ENCODE measurements around the gene ASTN2.

The ASTN2 gene

GRCh38 chr9:116705531-116705930, 709.3 kb downstream of the ASTN2 start:
- Histone ChIP-seq H3K79me2 (ENCODE audit: control insufficient read depth, low read length) (no peaks in the 10 kb centered on the region), H3K4me3 (ENCODE audit: low read length) (no peak overlapping the region), H3K36me3 (ENCODE audit: control insufficient read depth, low read length) (peaks cover 17% of the 10 kb centered on the region), H3K27me3 (ENCODE audit: control insufficient read depth, low read length) (no peaks in the 10 kb centered on the region), H3K9me3 (ENCODE audit: control insufficient read depth, insufficient read depth, low read length) (no peaks in the 10 kb centered on the region), H3K9me2 (replicated peaks; ENCODE audit: control insufficient read depth, low read length) (no peaks in the 10 kb centered on the region), H3K4me2 (ENCODE audit: low read length) (no peak overlapping the region), H3F3A (ENCODE audit: control insufficient read depth, insufficient read depth) (no peaks in the 10 kb centered on the region), H4K20me1 (ENCODE audit: control insufficient read depth, insufficient read depth, low read depth, low read length) (no peaks in the 10 kb centered on the region), H3K4me1 (ENCODE audit: control insufficient read depth, low read length) (no peaks in the 10 kb centered on the region), H3K27ac (ENCODE audit: low read depth, low read length) (no peak overlapping the region)
- TF ChIP-seq CTCF (IDR thresholded peaks at IDR 0.05; ENCODE audit: low read depth, low read length, poor library complexity, severe bottlenecking) = no peak
- TF ChIP-seq EZH2phosphoT487 (IDR thresholded peaks at IDR 0.05; ENCODE audit: borderline replicate concordance, low read length) = no peak

GRCh38 chr9:116704470-116704869, 710.4 kb downstream of the ASTN2 start:
- Histone ChIP-seq H3K79me2 (ENCODE audit: control insufficient read depth, low read length) (no peaks in the 10 kb centered on the region), H3F3A (ENCODE audit: control insufficient read depth, insufficient read depth) (no peaks in the 10 kb centered on the region), H3K9me3 (ENCODE audit: control insufficient read depth, insufficient read depth, low read length) (no peaks in the 10 kb centered on the region), H4K20me1 (ENCODE audit: control insufficient read depth, insufficient read depth, low read depth, low read length) (no peaks in the 10 kb centered on the region), H3K4me1 (ENCODE audit: control insufficient read depth, low read length) (no peaks in the 10 kb centered on the region), H3K4me3 (ENCODE audit: low read length) (no peak overlapping the region), H3K27me3 (ENCODE audit: control insufficient read depth, low read length) (no peaks in the 10 kb centered on the region), H3K9me2 (replicated peaks; ENCODE audit: control insufficient read depth, low read length) (no peaks in the 10 kb centered on the region), H3K36me3 (ENCODE audit: control insufficient read depth, low read length) (peaks cover 28% of the 10 kb centered on the region), H3K27ac (ENCODE audit: low read depth, low read length) (no peak overlapping the region), H3K4me2 (ENCODE audit: low read length) (no peak overlapping the region)
- TF ChIP-seq EZH2phosphoT487 (IDR thresholded peaks at IDR 0.05; ENCODE audit: borderline replicate concordance, low read length) (no peak), CTCF (IDR thresholded peaks at IDR 0.05; ENCODE audit: low read depth, low read length, poor library complexity, severe bottlenecking) (no peak)

GRCh38 chr9:116703634-116704033, 711.2 kb downstream of the ASTN2 start:
- no peaks in the 10 kb centered on the region for H3K27me3 ChIP-seq (ENCODE audit: control insufficient read depth, low read length)
- TF ChIP-seq EZH2phosphoT487 (IDR thresholded peaks at IDR 0.05; ENCODE audit: borderline replicate concordance, low read length) (no peak), CTCF (IDR thresholded peaks at IDR 0.05; ENCODE audit: low read depth, low read length, poor library complexity, severe bottlenecking) (no peak)
- H3F3A ChIP-seq (ENCODE audit: control insufficient read depth, insufficient read depth) = no peaks in the 10 kb centered on the region
- no peaks in the 10 kb centered on the region for H3K79me2 ChIP-seq (ENCODE audit: control insufficient read depth, low read length)
- H3K27ac ChIP-seq (ENCODE audit: low read depth, low read length) = no peak overlapping the region
- H3K4me2 ChIP-seq (ENCODE audit: low read length) = no peak overlapping the region
- H3K4me1 ChIP-seq (ENCODE audit: control insufficient read depth, low read length) = no peaks in the 10 kb centered on the region
- no peaks in the 10 kb centered on the region for H4K20me1 ChIP-seq (ENCODE audit: control insufficient read depth, insufficient read depth, low read depth, low read length)
- H3K9me2 ChIP-seq (replicated peaks; ENCODE audit: control insufficient read depth, low read length) = no peaks in the 10 kb centered on the region
- H3K4me3 ChIP-seq (ENCODE audit: low read length) = no peak overlapping the region
- H3K9me3 ChIP-seq (ENCODE audit: control insufficient read depth, insufficient read depth, low read length) = no peaks in the 10 kb centered on the region
- peaks cover 36% of the 10 kb centered on the region for H3K36me3 ChIP-seq (ENCODE audit: control insufficient read depth, low read length)

All from DOHH2 (cell line).